ENCODE results near the gene SLK. TPM values are rescaled to one million over a fixed set of nuclear protein-coding genes. Genes with fewer than 3 reads are reported as not detected.

Gene SLK
- total RNA-seq, 3 donors from 2014 or later = 45.7 to 75.8 (median 46.7) TPM

DNA sequence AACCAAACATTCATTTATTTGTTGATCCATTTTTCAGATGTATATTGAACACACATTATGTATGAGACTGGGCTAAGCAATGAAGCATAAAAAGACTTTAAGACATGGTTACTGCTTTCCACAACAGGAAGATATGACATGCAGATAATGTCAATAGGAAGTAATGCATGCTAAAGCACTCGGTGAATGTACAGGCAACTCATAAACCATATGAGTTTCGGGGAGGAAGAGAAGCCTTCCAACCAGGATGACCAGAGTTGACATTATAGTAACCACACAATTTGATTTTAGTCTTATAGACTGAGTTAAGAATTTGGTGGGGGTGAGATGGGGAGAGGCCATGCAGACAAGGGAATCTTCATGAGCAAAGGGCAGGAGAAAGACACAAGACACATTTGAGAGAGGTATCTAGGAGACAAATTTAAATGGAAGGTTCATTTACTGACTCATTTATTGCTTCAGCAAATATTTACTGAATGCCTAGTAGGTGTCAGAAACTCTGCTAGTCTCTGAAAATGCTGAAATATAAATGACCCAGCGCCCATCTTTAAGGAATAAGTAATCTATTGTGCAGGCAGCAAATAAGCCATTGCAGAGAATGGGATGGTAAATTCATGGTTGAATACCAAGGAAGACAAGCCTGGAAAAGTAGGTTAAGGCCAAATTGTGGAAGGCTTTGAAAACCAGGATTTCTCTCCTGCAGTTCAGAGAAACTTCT lies 19.0 kb upstream of the SLK start:
- TF ChIP-seq, protein P1, sequence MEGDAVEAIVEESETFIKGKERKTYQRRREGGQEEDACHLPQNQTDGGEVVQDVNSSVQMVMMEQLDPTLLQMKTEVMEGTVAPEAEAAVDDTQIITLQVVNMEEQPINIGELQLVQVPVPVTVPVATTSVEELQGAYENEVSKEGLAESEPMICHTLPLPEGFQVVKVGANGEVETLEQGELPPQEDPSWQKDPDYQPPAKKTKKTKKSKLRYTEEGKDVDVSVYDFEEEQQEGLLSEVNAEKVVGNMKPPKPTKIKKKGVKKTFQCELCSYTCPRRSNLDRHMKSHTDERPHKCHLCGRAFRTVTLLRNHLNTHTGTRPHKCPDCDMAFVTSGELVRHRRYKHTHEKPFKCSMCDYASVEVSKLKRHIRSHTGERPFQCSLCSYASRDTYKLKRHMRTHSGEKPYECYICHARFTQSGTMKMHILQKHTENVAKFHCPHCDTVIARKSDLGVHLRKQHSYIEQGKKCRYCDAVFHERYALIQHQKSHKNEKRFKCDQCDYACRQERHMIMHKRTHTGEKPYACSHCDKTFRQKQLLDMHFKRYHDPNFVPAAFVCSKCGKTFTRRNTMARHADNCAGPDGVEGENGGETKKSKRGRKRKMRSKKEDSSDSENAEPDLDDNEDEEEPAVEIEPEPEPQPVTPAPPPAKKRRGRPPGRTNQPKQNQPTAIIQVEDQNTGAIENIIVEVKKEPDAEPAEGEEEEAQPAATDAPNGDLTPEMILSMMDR (IDR thresholded peaks at IDR 0.05) = no peak
- intact Hi-C loops (cut with DNase I, micrococcal nuclease) = no loop called here
- H3K9me3 ChIP-seq = no peaks in the 10 kb centered on the region
- H3K4me3 ChIP-seq = no peak overlapping the region
- ATAC-seq (peak; percentile 65), DNase-seq (no peak)
- H3K36me3 ChIP-seq (ENCODE audit: low read depth) = no peaks in the 10 kb centered on the region
- H3K4me1 ChIP-seq (ENCODE audit: low read depth) = no peaks in the 10 kb centered on the region

DNA sequence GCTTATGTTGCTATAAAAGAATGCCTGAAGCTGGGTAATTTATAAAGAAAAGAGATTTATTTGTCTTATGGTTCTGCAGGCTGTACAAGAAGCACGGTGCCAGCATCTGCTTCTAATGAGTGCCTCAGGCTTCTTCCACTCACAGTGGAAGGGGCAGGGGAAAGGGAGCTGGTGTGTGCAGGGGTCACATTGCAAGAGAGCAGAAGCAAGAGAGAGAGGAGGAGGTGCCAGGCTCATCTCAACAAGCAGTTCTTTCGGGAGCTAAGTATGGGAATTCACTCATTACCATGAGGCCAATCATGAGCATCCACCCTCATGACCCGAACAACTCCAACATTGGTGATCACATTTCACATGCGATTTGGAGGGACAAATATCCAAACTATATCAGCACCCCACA lies 17.2 kb upstream of the SLK start:
- Histone ChIP-seq H3K36me3 (ENCODE audit: low read depth) (no peaks in the 10 kb centered on the region), H3K9me3 (no peaks in the 10 kb centered on the region), H3K4me3 (no peak overlapping the region), H3K4me1 (ENCODE audit: low read depth) (no peaks in the 10 kb centered on the region)
- intact Hi-C loops (cut with DNase I, micrococcal nuclease) = no loop called here
- DNase-seq = no peak
- TF ChIP-seq, protein P1 (IDR thresholded peaks at IDR 0.05) = no peak
- ATAC-seq = no peak

DNA sequence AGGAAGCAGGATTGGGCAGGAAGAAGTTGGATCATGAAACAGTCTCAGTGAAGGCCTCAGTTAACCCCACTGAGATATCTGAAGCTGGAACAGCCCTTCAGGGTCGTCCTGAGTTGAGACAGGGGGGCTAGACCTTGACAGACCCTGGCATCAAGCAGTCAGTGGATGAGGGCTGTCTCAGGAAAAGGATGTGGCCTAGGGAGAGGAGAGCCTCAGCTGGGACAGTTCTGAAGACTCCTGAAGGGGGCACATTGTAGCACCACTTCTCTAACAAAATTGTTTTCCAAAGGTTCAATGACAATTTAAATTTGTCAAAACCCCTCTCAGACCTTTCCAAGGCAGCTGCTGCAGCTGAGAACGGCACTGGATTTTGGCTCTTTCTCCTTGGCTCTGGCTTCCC lies 15.8 kb upstream of the SLK start:
- no peak overlapping the region for H3K4me3 ChIP-seq
- no peaks in the 10 kb centered on the region for H3K36me3 ChIP-seq (ENCODE audit: low read depth)
- H3K4me1 ChIP-seq (ENCODE audit: low read depth) = no peaks in the 10 kb centered on the region
- TF ChIP-seq, protein P1 (IDR thresholded peaks at IDR 0.05) = no peak
- H3K9me3 ChIP-seq = no peaks in the 10 kb centered on the region
- no peak for ATAC-seq
- intact Hi-C loops (cut with DNase I, micrococcal nuclease) = no loop called here
- DNase-seq = no peak

DNA sequence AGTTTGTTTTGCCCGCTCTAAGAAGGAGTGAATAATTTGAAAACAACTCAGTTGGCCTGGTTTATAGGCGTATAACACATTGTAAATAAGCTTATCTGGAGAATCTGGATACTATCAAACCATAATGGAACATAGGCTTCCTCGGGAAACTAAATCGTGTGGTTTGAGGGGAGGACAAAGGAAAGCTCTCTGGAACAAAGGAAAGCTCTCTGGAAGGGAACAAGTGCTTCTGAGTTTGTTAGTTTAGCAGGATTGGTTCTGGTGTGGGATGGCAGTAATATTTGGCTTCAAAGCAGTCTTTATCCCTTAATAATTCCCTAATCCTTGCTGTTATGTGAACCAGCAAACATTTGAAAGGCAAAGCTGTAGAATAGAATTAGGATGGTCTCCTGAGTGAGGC lies 15.0 kb upstream of the SLK start:
- ATAC-seq (no peak), DNase-seq (no peak)
- TF ChIP-seq, protein P1 (IDR thresholded peaks at IDR 0.05) = no peak
- Histone ChIP-seq H3K4me3 (no peak overlapping the region), H3K36me3 (ENCODE audit: low read depth) (no peaks in the 10 kb centered on the region), H3K4me1 (ENCODE audit: low read depth) (no peaks in the 10 kb centered on the region), H3K9me3 (no peaks in the 10 kb centered on the region)
- intact Hi-C loops (cut with DNase I, micrococcal nuclease) = no loop called here

GRCh38 chr10:103954543-103954942 lies 12.4 kb upstream of the SLK start:
- no peaks in the 10 kb centered on the region for H3K9me3 ChIP-seq
- no peaks in the 10 kb centered on the region for H3K4me1 ChIP-seq (ENCODE audit: low read depth)
- DNase-seq (no peak), ATAC-seq (no peak)
- TF ChIP-seq, protein P1 (IDR thresholded peaks at IDR 0.05) = no peak
- H3K36me3 ChIP-seq (ENCODE audit: low read depth) = no peaks in the 10 kb centered on the region
- H3K4me3 ChIP-seq = no peak overlapping the region
- intact Hi-C loops (cut with DNase I, micrococcal nuclease) = no loop called here

- TF ChIP-seq, protein P1 (IDR thresholded peaks at IDR 0.05) = no peak
- no peaks in the 10 kb centered on the region for H3K4me1 ChIP-seq (ENCODE audit: low read depth)
- no peak overlapping the region for H3K4me3 ChIP-seq
- no peaks in the 10 kb centered on the region for H3K36me3 ChIP-seq (ENCODE audit: low read depth)
- no peaks in the 10 kb centered on the region for H3K9me3 ChIP-seq
- DNase-seq (no peak), ATAC-seq (no peak)
- intact Hi-C loops (cut with DNase I, micrococcal nuclease) = no loop called here
Observed at GRCh38 chr10:103958996-103959395, 7.9 kb upstream of the SLK start.
